Activated naive CD4-positive, alpha-beta T cell treated with Interleukin-2 at 50 U/mL for 16 hours (primary cell): ENCODE data around the gene PFKFB3.
A peak's percentile ranks its signal among the peaks of the same experiment; 100 is the strongest.
"Not testable (repeated sequence)": the region's sequence is repeated elsewhere in the genome, so short reads cannot be mapped to it uniquely, and the experiment has no call there.

Experiments
- DNase-seq: peaks from one replicate; pipeline ENCODE4 v3.0.0-alpha.2; 2020

The PFKFB3 gene

DNA sequence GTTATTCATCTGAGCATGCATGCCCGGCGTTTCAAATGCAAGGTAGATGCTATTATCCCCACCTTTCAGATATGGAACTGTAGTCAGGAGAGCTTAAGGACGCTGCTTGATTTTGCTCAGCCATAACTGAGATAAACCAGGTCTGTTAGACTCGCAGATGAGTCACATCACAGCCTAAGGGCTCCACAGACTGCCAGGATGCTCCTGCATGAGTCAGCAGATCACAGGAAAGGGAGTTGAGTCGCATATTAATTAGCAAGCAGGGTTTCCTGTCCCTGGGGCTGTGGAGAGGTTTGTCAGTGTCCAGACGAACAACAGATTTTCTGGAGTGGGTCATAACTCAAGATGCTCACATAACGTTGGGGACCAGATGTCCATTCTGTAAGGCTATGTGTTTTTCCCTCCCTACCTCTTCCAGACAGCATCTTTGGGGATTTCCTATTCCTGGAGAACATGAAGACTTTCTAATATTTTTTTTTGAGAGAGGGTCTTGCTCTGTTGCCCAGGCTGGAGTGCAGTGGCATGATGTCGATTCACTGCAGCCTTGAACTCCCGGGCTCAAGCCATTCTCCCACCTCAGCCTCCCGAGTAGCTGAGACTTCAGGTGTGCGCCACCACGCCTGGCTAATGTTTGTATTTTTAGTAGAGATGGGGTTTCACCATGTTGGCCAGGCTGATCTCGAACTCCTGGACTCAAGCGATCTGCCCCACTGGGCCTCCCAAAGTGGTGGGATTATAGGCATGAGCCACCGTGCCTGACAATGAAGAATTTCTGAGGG, 36.7 kb downstream of the PFKFB3 start:
- DNase-seq = peak; percentile 68

DNA sequence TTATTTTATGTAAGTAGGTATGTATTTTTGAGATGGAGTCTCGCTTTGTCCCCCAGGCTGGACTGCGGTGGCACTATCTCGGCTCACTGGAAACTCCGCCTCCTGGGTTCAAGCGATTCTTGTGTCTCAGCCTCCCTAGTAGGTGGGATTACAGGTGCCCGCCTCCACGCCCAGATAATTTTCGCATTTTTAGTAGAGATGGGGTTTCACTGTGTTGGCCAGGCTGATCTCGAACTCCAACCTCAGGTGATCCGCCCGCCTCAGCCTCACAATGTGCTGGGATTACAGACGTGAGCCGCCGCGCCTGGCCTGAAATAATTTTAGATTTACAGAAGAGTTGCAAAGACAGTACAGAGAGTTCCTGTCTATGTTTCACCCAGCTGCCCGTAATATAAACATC, 37.5 kb downstream of the PFKFB3 start:
- DNase-seq = no peak

DNA sequence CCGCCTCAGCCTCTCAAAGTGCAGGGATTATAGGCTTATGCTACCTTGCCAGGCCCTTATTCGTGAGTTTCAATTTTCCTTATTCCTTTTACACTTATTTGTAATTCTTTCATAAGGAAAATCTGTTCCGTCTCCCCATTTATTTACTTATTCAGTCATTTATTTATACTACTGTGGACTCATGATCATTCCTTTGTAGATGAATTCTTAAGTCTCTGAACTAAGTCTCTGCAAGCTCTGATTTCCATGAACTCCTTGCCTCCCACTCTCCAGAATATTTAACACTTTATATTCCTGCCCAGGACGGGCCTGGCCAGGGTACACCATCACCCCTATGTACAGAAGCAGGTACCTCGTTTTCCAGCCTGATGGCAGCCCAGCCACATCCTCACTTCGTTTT, 39.4 kb downstream of the PFKFB3 start:
- DNase-seq = no peak

DNA sequence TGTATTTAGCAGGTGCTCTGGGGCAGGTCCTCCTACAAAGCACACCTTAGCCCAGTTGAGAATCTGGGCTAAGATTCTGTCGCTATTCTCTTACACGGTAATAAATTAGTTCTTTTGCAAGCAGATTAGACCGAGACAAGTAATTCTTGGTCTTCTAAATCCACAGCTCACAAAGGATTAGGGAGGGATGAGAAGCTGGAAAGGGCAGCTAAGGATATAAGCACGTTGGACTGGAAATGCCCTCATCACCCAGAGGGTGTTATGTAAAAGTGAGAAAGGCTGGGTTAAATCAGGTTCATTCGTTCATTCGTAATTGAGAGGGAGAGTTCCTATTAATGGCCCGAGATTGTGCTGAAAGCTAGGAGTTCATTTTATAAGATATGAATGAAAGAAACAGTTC, 41.8 kb downstream of the PFKFB3 start:
- DNase-seq = no peak

DNA sequence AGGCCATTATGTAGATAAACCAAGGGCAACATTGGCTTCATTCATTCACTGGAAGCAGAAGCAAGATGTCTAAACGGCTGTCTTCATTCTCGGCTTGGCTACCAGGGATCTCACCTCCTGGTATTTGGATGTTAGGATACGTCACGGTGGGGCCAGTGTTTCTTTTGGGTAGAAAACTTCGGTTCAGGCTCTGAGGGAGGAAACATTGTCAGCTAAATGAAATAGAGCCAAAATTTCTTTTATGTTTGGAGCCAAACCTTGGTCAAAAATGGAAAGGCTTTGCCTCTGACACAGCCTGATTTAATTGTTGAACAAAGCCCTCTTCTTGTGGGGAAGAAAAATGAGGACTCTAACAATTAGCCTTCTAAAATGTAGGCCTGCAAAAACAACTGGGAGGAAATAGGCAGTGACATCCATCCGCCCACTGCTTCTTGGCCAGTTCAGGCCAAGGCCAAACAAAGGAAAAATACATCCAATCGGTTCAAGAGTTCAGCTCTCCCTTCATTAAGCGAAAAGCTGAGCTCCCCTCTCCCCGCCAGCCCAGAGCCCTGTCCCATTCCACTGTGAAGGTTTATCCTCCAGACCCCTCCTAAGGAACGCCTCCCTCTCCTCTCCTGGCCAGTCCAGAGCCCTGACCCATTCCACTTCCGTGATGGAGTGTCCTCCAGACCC, 44.4 kb downstream of the PFKFB3 start:
- DNase-seq = no peak

DNA sequence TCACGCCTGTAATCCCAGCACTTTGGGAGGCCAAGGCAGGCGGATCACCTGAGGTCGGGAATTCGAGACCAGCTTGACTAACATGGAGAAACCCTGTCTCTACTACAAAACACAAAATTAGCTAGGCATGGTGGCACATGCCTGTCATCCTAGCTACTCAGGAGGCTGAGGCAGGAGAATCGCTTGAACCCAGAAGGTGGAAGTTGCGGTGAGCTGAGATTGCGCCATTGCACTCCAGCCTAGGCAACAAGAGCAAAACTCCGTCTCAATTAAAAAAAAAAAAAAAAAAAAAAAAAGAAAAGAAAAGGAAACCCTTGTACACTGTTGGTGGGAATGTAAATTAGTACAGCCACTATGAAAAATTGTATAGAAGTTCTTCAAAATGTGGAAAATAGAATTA, 46.2 kb downstream of the PFKFB3 start:
- not testable (repeated sequence) for DNase-seq

DNA sequence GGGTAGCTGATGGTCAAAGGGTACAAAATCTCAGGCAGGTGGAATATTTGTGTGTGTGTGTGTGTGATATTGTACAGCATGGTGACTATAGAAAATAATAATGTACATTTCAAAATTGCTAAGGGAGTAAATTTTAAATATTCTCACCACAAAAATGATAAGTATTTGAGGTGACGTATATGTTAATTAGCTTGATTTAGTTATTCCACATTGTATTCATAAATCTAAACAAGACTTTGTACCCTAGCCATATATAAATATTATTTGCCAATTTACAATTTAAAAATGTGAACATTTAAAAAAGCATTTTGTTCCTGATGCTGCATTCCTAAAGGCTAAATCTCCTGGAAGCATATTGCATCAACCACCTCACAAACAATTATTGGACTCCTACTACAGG, 47.0 kb downstream of the PFKFB3 start:
- no peak for DNase-seq

DNA sequence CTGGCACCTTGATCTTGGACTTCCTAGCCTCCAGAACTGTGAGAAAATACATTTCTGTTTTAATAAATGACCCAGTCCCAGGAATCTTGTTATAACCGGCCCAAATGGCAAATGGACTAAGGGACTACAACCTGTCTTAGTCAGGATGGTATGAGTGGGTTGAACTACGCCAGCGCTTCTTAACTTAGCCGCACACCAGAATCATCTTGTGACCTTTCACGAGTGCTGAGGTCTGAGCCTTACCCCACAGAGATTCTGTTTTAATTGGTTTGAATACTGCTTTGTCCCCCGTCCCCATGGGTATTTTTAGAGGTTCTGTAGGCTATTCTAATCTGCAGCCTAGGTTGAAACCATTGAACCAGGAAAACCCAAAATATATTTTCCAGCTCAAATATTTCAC, 48.0 kb downstream of the PFKFB3 start:
- no peak for DNase-seq

DNA sequence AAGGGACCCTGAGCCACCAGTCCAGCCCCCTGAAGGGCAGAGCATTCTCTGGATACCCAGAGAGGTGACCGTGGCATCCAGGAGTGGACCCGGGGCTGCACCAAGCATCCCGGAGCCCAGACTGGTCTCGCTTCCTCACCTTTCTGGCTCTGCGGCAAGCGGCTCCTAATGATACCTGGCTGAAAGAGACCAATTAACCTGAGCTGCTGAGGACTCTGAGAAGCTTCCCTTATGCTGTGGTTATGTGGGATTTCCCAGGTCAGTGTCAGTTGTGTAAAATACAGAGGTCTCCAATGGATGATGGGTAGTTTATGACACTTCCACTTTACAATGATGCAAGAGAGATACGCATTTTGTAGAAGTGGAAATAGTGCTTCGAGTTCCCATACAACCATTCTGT, 51.5 kb downstream of the PFKFB3 start:
- no peak for DNase-seq

DNA sequence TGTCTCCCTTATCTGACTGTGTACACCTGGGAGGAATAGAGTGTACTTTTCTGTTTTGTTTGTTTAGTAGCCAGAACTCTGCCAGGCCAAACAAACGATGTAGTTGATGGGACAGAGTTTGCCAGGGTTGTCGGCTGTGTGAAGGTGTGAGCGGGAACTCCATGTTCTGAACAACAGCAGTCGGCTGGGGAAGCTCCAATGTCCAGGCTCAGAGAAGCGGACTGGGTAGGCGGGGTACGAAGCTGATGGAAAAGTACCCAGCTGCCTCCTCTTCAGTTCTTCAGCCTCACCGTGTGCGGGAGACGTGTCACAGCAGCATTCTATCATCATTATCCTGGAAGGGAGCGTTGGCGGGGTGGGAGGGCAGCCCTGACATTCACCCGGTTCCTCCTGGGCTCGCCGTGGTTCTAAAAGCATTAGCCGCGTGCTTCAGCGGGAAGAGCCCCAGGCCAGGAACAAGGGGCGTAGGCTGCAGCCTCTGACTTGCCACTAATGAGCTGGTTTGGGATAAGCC, 52.9 kb downstream of the PFKFB3 start:
- no peak for DNase-seq

DNA sequence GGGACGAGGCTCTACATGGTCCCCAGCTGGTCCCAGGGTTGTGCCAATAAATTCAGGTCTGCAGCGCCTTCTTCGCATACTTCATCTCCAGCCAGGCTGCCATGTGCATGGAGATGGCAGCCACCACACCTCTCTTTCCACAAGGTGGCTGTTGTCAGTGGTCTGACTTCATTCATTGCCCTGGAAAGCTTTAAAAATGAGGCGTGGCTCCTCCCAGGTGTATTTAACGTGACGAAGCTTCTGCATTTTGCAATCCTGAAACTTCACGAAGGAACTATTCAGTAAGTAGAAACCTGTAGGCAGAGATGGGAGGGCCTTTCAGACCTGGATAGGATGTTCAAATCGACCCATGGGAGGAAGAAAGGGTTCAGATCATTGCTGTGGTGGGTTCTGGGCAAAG, 53.7 kb downstream of the PFKFB3 start:
- DNase-seq = no peak

DNA sequence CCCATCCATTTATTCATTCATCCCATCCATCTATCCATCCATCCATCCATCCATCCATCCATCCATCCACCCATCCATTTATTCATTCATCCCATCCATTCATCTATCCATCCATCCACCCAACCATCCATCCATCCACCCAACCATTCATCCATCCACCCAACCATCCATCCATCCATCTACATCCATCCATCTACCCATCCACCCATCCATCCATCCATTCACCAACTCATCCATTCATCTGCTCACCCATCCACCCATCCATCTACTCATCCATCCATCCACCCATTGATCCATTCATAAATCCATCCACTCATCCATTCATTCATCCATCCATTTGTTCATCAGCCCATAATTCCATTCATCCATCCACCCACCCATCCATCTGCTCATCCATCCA, 56.4 kb downstream of the PFKFB3 start:
- DNase-seq = no peak

DNA sequence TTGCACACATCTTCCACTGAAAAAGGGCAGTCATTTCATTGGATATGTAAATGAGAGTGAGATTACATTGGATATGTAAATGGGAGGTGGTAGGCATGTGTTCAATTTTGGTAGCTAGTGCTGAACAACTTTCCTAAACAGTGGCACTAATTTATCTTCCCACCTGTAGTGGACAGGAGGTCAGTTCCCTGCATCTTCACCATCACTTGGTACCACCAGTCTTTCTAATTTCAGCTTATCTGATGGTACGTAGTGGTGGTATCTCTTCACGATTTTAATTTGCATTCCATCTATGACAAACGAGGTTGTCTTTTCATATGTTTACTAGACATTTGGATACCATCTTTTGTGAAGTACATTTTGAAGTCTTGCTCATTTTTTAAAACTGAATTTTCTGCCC, 58.1 kb downstream of the PFKFB3 start:
- DNase-seq = no peak

DNA sequence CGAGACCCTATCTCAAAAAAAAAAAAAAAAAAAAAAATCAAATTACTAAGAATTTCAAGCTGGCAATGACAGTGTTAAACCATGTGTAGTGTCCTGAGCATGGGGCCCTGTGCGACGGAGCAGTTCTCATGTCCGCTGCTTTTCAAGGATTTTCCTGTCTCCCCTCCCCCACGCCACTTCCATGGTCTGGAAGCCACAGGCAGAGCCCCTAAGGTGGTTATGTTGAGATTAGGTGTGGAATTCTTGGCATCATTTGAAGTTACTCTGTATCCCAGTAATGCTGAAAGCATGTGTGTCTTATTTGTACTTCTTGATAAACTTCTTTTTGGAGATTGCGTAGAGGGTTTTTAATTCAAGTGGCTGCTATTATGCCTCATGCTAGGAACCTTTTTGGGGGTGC, 65.2 kb downstream of the PFKFB3 start:
- DNase-seq = no peak

DNA sequence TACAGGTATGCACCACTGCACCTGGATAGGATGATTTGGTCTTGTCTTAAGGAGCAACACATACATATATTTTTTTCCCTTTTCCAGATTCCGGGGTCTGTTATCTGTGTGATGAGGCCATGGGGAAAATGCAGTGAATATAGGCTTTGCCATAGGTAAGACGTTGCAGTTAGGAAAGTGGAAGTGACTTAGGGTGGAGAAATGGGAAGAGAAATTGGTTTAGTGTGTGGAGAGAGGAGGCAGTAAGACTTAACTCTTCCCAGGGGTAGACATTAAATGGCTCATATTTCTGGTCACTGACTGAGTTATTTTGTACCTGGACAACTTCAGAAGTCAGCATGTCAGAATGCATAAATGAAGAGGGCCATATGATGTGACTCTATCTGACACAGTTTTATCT, 66.7 kb downstream of the PFKFB3 start:
- no peak for DNase-seq

DNA sequence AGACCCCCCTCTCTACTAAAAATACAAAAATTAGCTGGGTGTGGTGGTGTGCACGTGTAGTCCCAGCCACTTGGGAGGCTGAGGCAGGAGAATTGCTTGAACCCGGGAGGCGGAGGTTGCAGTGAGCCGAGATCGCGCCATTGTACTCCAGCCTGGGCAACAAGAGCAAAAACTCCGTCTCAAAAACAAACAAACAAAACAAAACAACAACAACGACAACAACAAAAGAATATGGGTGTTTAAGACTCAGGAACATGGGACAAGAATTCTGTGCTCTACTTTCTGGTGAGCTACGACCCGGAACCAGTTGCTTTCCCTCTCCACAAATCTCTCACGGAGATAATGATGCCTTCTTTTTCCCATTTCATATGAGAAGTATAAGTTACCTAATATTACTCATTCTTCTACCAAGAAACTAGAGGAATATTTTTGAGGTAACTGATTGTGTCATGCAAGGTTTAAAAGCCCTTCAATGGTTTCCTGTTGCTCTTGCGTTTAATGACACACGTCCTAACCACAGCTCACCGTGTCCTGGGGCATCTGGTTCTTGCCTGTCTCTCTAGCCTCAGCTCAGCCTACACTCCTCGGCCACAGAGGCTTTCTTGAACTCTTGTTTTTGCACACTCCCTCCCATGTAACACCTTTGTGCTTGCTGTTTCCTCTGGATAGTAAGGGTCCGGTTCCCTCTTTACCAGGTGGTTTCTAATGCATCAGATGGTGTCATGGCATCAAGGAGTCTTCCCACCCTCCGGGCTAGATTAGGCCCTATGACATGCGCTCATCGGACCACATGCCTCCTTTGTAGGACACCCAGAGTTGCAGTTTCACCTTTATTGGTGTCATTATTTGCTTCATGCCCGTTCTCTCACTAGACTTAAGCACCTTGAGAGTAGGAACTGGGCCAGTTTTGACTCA, 67.5 kb downstream of the PFKFB3 start:
- DNase-seq = peak; percentile 80

DNA sequence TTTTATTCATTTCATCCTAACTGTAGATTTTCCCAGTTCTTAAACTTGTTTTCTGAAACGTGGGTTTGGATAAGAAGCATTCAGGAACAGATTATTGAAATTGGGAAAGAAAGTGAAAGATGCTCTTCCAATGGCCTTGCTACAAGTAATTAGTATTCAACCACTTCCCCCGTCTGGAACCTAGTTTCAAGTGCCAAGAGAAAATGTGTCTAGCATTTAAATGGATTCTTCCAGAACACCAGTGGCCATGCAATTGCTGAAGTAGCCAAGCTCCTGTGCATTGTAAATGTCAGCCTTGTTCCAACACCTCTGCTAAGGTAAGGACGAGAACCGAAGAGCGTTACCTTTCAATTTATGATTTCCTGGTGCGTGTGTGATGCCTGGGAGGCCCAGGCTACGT, 68.2 kb downstream of the PFKFB3 start:
- DNase-seq = no peak

DNA sequence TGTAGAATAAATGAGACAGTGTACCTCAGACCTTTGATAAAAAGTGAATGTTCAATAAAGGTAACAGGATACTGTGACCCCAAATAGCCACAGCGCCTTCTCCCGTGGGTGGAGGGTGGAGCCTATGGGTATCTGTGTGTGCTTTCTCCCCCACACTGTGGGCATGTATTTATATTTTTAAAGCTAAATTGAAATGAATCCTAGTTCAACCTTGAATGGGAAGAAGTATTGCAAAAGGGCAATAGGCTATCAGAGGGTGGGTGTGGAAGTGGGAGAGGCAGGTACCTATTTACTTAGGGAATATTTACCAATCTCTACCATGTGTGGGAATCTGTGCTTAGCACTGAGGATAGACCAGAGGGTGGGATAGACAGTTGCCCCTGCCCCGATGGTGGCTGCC, 68.9 kb downstream of the PFKFB3 start:
- DNase-seq = peak; percentile 8

DNA sequence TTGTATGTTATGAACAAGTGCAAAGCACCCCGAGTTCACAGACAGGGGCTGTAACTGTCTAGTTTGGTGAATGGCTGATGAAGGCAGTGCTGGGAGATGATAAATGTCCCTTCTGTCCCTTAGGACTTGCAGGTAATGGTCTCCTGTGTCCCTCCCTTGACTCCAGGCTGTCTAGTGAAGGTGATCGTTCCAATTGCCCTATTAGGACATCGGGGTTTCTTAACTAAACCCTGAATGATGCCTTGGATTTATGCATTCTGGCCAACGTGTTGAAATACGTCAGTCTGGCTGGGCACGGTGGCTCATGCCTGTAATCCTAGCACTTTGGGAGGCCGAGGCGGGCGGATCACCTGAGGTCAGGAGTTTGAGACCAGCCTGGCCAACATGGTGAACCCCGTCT, 69.4 kb downstream of the PFKFB3 start:
- DNase-seq = no peak

DNA sequence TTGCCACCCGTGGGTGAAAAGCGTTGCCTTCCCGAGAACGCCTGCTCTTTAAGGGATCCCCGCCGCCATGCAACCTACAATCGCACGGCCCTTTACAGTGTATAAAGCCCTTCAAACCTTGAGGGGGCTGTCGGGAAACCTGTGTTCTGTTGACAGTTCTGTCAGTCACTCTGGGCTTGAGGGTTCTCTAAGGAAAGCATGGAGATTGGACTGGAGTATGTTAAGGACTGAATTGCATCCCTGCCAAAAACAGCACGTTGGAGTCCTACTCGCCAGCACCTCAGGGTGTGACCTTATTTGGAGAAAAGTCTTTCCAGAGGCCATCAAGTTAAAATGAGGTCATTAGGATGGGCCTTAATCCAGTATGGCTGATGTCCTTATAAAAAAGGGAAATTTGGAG, 70.6 kb downstream of the PFKFB3 start:
- no peak for DNase-seq

DNA sequence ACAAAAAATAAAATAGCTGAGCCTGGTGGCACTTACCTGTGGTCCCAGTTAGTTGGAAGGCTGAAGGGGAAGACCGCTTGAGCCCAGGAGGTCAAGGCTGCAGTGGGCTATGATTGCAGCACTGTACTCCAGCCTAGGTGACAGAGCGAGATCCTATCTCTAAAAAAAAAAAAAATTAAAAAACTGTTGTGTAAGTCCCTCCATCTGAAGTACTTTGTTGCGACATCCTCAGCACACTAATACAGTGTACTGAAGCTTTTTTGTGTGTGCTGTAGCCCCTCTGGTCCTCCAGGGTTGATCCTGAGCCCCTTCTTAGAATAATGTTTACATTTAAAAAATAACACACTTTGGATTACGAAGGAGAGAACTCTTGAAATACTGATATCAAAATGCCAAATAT, 71.3 kb downstream of the PFKFB3 start:
- DNase-seq = no peak

DNA sequence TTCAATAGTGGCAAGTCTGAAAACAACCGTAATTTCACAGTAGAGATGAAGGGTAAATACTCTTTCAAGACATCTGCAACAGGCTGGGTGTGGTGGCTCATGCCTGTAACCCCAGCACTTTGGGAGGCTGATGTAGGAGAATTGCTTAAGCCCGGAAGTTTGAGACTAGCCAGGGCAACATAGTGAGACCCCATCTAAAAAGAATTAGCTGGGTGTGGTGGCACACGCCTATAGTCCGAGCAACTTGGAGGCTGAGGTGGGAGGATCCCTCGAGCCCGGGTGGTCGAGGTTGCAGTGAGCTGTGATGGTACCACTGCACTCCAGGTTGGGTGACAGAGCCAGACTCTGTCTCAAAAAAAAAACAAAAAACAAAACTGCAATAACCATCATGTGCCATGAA, 71.8 kb downstream of the PFKFB3 start:
- DNase-seq = no peak
